ENCODE results near the gene ARL16.
A peak's percentile ranks its signal among the peaks of the same experiment; 100 is the strongest.

ARL16 gene

GRCh38 chr17:81644496-81644895, 39.1 kb downstream of the ARL16 start:
- no peak overlapping the region for H3K27ac ChIP-seq (ENCODE audit: insufficient read depth, low read depth, low read length, poor library complexity, severe bottlenecking)
- 93 to 94% methylated on average over 15 of the region's 15 CpGs for WGBS, 2 experiments
- H3K4me3 ChIP-seq (ENCODE audit: insufficient read depth, low read depth, low read length): no peak overlapping the region
- peaks cover 29% of the 10 kb centered on the region for H3K27me3 ChIP-seq (ENCODE audit: control insufficient read depth, insufficient read depth, low read length, poor library complexity, severe bottlenecking)
- H3K4me1 ChIP-seq (ENCODE audit: control insufficient read depth, insufficient read depth, low read length): peaks cover 4% of the 10 kb centered on the region
- no peaks in the 10 kb centered on the region for H3K9me3 ChIP-seq (ENCODE audit: control insufficient read depth, low read length)
- no peaks in the 10 kb centered on the region for H3K36me3 ChIP-seq (ENCODE audit: control insufficient read depth, insufficient read depth, low read length)

- 91 to 92% methylated on average over 15 to 16 of the region's 17 CpGs for WGBS, 2 experiments
- no peak overlapping the region for H3K4me3 ChIP-seq (ENCODE audit: insufficient read depth, low read depth, low read length)
- no peaks in the 10 kb centered on the region for H3K36me3 ChIP-seq (ENCODE audit: control insufficient read depth, insufficient read depth, low read length)
- H3K4me1 ChIP-seq (ENCODE audit: control insufficient read depth, insufficient read depth, low read length): no peaks in the 10 kb centered on the region
- no peaks in the 10 kb centered on the region for H3K9me3 ChIP-seq (ENCODE audit: control insufficient read depth, low read length)
- H3K27ac ChIP-seq (ENCODE audit: insufficient read depth, low read depth, low read length, poor library complexity, severe bottlenecking): no peak overlapping the region
- peaks cover 4% of the 10 kb centered on the region for H3K27me3 ChIP-seq (ENCODE audit: control insufficient read depth, insufficient read depth, low read length, poor library complexity, severe bottlenecking)
Observed at GRCh38 chr17:81641825-81642489, 41.6 kb downstream of the ARL16 start.

- H3K27ac ChIP-seq (ENCODE audit: insufficient read depth, low read depth, low read length, poor library complexity, severe bottlenecking): no peak overlapping the region
- H3K27me3 ChIP-seq (ENCODE audit: control insufficient read depth, insufficient read depth, low read length, poor library complexity, severe bottlenecking): no peaks in the 10 kb centered on the region
- no peak overlapping the region for H3K4me3 ChIP-seq (ENCODE audit: insufficient read depth, low read depth, low read length)
- 92 to 93% methylated on average over 9 of the region's 9 CpGs for WGBS, 2 experiments
- H3K4me1 ChIP-seq (ENCODE audit: control insufficient read depth, insufficient read depth, low read length): peaks cover 7% of the 10 kb centered on the region
- no peaks in the 10 kb centered on the region for H3K36me3 ChIP-seq (ENCODE audit: control insufficient read depth, insufficient read depth, low read length)
- no peaks in the 10 kb centered on the region for H3K9me3 ChIP-seq (ENCODE audit: control insufficient read depth, low read length)
Observed at GRCh38 chr17:81640011-81640410, 43.6 kb downstream of the ARL16 start.

- Histone ChIP-seq H3K4me3 (ENCODE audit: insufficient read depth, low read depth, low read length) (no peak overlapping the region), H3K36me3 (ENCODE audit: control insufficient read depth, insufficient read depth, low read length) (no peaks in the 10 kb centered on the region), H3K27me3 (ENCODE audit: control insufficient read depth, insufficient read depth, low read length, poor library complexity, severe bottlenecking) (no peaks in the 10 kb centered on the region), H3K27ac (ENCODE audit: insufficient read depth, low read depth, low read length, poor library complexity, severe bottlenecking) (no peak overlapping the region), H3K9me3 (ENCODE audit: control insufficient read depth, low read length) (no peaks in the 10 kb centered on the region), H3K4me1 (ENCODE audit: control insufficient read depth, insufficient read depth, low read length) (peaks cover 7% of the 10 kb centered on the region)
- 91 to 94% methylated on average over 4 of the region's 4 CpGs for WGBS, 2 experiments
Observed at GRCh38 chr17:81638683-81639082, 44.9 kb downstream of the ARL16 start.

GRCh38 chr17:81636505-81637288, 46.9 kb downstream of the ARL16 start, which contains the start of the genes NPLOC4 and TSPAN10:
TSS of gene NPLOC4 (minus strand) at chr17:81637112. CDS start at chr17:81636930, 182 bp downstream.
TSS of gene TSPAN10 (plus strand) at chr17:81637196. CDS start at chr17:81642413, 5,217 bp downstream.
- 0% methylated on average over 77 of the region's 77 CpGs for WGBS, 2 experiments

GRCh38 chr17:81635973-81636504, 47.6 kb downstream of the ARL16 start:
- H3K36me3 ChIP-seq (ENCODE audit: control insufficient read depth, insufficient read depth, low read length): no peaks in the 10 kb centered on the region
- H3K27me3 ChIP-seq (ENCODE audit: control insufficient read depth, insufficient read depth, low read length, poor library complexity, severe bottlenecking): no peaks in the 10 kb centered on the region
- H3K4me3 ChIP-seq (ENCODE audit: insufficient read depth, low read depth, low read length): peak overlapping the region; percentile 97
- H3K27ac ChIP-seq (ENCODE audit: insufficient read depth, low read depth, low read length, poor library complexity, severe bottlenecking): no peak overlapping the region
- peaks cover 7% of the 10 kb centered on the region for H3K4me1 ChIP-seq (ENCODE audit: control insufficient read depth, insufficient read depth, low read length)
- H3K9me3 ChIP-seq (ENCODE audit: control insufficient read depth, low read length): no peaks in the 10 kb centered on the region
- 33 to 37% methylated on average over 18 of the region's 18 CpGs for WGBS, 2 experiments

More at GRCh38 chr17:81636505-81637288, 46.9 kb downstream of the ARL16 start, which contains the start of the genes NPLOC4 and TSPAN10:
- Histone ChIP-seq H3K27me3 (ENCODE audit: control insufficient read depth, insufficient read depth, low read length, poor library complexity, severe bottlenecking) (no peaks in the 10 kb centered on the region), H3K4me3 (ENCODE audit: insufficient read depth, low read depth, low read length) (peak within 1 kb of the TSS; percentile 97), H3K36me3 (ENCODE audit: control insufficient read depth, insufficient read depth, low read length) (no peaks in the 10 kb centered on the region), H3K9me3 (ENCODE audit: control insufficient read depth, low read length) (no peaks in the 10 kb centered on the region), H3K4me1 (ENCODE audit: control insufficient read depth, insufficient read depth, low read length) (peaks cover 7% of the 10 kb centered on the region), H3K27ac (ENCODE audit: insufficient read depth, low read depth, low read length, poor library complexity, severe bottlenecking) (peak within 1 kb of the TSS; percentile 79)

- Histone ChIP-seq H3K4me1 (ENCODE audit: control insufficient read depth, insufficient read depth, low read length) (peaks cover 7% of the 10 kb centered on the region), H3K27ac (ENCODE audit: insufficient read depth, low read depth, low read length, poor library complexity, severe bottlenecking) (no peak overlapping the region), H3K36me3 (ENCODE audit: control insufficient read depth, insufficient read depth, low read length) (no peaks in the 10 kb centered on the region), H3K27me3 (ENCODE audit: control insufficient read depth, insufficient read depth, low read length, poor library complexity, severe bottlenecking) (no peaks in the 10 kb centered on the region), H3K9me3 (ENCODE audit: control insufficient read depth, low read length) (no peaks in the 10 kb centered on the region), H3K4me3 (ENCODE audit: insufficient read depth, low read depth, low read length) (no peak overlapping the region)
- 92 to 96% methylated on average over 5 of the region's 5 CpGs for whole genome bisulfite sequencing, 2 experiments
Observed at GRCh38 chr17:81635431-81635830, 48.2 kb downstream of the ARL16 start.

- H3K27ac ChIP-seq (ENCODE audit: insufficient read depth, low read depth, low read length, poor library complexity, severe bottlenecking): no peak overlapping the region
- H3K4me3 ChIP-seq (ENCODE audit: insufficient read depth, low read depth, low read length): no peak overlapping the region
- peaks cover 16% of the 10 kb centered on the region for H3K36me3 ChIP-seq (ENCODE audit: control insufficient read depth, insufficient read depth, low read length)
- peaks cover 7% of the 10 kb centered on the region for H3K4me1 ChIP-seq (ENCODE audit: control insufficient read depth, insufficient read depth, low read length)
- WGBS, 2 experiments: 82% methylated on average over 7 of the region's 7 CpGs
- H3K27me3 ChIP-seq (ENCODE audit: control insufficient read depth, insufficient read depth, low read length, poor library complexity, severe bottlenecking): no peaks in the 10 kb centered on the region
- H3K9me3 ChIP-seq (ENCODE audit: control insufficient read depth, low read length): no peaks in the 10 kb centered on the region
Observed at GRCh38 chr17:81631482-81631881, 52.1 kb downstream of the ARL16 start.

Data from ectodermal cell (in vitro differentiated cells).